ENCODE results near the gene SUFU.

DNA sequence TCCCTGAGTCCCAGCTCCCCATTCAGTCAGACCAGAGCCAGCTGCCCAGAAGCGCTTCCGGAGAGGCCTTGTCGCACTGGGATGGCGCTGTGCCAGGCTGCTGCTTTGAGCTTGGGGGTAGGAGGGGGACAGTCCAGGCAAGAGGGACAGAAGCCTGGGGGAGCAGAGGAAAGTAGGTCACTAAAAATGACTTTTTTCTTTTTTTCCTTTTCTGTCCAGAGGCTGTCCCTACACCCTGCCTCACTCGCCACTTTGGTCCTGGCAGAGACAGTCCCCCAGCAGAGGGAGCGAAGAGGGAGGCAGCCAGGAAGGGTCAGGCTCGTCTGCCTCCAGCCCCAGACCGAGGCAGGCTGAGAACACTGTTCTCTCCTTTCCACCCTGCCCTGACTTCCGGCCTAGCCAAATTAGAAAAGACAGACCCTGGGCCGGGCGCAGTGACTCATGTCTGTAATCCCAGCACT is 124.7 kb downstream of the SUFU start:
- TF ChIP-seq, protein P1, sequence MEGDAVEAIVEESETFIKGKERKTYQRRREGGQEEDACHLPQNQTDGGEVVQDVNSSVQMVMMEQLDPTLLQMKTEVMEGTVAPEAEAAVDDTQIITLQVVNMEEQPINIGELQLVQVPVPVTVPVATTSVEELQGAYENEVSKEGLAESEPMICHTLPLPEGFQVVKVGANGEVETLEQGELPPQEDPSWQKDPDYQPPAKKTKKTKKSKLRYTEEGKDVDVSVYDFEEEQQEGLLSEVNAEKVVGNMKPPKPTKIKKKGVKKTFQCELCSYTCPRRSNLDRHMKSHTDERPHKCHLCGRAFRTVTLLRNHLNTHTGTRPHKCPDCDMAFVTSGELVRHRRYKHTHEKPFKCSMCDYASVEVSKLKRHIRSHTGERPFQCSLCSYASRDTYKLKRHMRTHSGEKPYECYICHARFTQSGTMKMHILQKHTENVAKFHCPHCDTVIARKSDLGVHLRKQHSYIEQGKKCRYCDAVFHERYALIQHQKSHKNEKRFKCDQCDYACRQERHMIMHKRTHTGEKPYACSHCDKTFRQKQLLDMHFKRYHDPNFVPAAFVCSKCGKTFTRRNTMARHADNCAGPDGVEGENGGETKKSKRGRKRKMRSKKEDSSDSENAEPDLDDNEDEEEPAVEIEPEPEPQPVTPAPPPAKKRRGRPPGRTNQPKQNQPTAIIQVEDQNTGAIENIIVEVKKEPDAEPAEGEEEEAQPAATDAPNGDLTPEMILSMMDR (IDR thresholded peaks at IDR 0.05), result no peak
- no peak for TF ChIP-seq EZH2 (IDR thresholded peaks at IDR 0.05; ENCODE audit: borderline replicate concordance, insufficient read depth, low read depth, low read length, poor library complexity, severe bottlenecking)

Data from B cell (primary cell).